HG03354 (cell line): Measurements from ENCODE around the gene GPR143.
"Not testable (repeated sequence)": the region's sequence is repeated elsewhere in the genome, so short reads cannot be mapped to it uniquely, and the experiment has no call there.

ENCODE experiments used
- ATAC-seq: cut with Tn5 transposase; IDR thresholded peaks from one replicate; pipeline ENCODE4 v1.9.1; 2021; ENCODE audit warnings: mild to moderate bottlenecking; ENCODE audit not compliant: unreplicated experiment, poor library complexity, severe bottlenecking

Gene GPR143

DNA sequence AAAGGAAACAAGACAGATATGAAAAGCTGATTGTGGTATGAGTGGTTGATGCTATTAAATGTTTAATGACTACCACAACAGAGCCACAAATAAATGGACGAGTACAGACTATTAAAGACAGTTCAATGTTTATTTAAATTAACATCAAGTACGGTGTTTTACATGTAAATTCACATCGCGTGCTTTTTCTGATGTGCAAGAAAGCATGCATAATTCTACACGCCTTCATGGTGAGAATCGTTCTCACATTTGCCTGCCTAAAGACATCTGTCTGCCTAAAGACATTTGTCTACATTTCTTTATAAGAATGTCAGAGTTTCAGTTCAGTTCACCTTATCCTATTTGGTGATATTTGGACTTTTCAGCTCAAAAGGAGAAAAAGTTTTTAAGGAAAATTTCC lies 7.3 kb upstream of the GPR143 start:
- no peak for ATAC-seq

DNA sequence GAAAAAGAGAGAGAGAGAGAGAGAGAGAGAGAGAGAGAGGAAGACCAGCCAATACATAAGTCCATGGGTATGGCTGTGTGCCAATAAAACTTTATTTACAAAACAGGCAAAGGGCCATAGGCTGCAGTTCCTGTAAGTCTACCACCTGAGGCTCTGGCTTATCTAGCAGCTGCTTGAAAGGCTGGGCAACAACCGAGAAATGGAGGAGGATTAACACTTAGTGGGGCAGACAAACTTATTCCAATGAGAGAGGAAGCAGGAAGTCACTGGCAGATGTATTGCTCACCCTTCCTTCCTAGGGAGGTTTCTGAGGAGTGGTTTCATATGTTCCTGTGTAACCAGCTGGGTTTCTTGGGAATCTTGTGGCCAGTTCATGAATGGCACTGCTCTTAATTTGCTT lies 4.7 kb upstream of the GPR143 start:
- no peak for ATAC-seq

DNA sequence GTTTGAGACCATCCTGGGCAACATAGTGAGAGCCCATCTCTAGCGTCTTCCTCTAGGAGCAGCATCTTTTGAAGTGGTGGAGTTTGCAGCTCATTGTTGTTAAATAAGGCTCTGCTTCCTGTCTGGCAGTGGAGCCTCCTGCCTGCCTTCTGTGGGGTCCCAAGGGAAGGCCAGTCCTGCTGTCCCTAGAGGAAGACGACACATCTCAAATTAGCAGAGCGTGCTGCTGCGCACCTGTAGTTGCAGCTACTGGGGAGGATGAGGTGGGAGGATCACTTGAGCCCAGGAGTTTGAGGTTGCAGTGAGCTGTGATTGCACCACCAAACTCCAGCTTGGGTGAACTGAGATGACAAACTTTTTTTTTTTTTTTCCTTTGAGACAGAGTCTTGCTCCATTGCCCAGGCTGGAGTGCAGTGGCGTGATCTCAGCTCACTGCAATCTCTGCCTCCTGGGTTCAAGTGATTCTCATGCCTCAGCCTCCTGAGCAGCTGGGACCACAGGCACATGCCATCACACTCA lies 2.7 kb upstream of the GPR143 start:
- not testable (repeated sequence) for ATAC-seq

DNA sequence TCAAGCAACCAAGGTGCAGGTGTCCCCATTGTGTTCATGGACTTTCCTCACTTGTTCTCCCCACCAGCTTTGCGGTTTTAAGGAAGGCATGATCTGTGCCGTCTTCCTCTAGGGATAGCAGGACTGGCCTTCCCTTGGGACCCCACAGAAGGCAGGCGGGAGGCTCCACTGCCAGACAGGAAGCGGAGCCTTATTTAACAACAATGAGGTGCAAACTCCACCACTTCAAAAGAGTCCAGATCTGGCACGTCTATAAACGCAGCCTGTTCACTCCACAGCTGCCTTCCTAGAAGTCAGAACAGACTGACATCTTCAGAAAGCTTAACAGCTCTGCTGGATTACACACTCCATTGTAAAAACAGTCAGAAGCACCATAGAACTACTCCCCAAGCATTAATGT lies 1.7 kb upstream of the GPR143 start:
- ATAC-seq: no peak

DNA sequence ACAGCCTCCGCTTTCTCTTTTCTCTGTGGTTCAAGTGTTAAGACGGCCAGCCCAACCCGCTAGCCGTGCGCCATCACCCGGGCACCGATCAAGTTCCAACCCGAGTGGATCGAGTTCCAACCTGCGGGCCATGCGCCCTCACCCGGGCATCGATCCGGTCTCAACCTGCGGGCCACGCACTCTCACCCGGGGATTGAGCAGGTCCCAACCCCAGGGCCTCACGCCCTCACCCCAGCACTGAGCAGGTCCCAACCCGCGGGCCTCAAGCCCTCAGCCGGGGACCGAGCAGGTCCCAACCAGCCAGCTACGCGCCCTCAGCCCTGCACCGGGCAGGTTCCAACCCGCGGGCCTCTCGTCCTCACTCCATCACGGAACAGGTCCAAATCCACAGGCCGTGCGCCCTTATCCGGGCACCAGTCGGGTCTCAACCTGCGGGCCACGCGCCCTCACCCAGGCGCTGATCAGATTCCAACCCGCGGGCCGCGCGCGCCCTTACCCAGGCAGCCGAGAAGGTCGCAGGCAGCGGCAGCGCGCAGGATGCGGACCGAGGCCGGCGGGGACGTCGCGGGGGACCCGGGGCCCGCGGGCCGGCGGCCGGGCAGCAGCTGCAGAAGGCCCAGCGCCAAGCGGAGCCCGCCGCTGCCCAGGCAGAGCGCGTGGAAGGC lies 443 bp downstream of the GPR143 start:
- no peak for ATAC-seq

DNA sequence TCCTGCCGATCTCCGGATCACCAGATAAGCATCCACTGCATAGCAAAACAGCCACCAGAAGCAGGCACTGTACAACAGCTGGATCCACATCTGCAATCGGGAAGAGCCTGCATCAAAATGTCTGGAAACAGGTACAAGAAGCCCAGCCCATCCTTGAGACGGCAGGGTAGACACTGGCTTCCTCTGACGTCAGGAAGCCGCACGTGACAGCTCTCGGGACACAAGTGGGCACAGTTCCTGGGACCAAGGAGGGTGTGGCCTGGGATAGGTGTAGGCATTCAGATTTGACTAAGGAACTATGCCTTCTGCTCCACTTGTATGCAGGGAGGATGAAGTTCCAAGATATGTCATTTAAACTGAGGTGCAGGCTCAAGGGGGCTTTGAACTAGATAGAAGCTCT lies 6.3 kb downstream of the GPR143 start:
- no peak for ATAC-seq

DNA sequence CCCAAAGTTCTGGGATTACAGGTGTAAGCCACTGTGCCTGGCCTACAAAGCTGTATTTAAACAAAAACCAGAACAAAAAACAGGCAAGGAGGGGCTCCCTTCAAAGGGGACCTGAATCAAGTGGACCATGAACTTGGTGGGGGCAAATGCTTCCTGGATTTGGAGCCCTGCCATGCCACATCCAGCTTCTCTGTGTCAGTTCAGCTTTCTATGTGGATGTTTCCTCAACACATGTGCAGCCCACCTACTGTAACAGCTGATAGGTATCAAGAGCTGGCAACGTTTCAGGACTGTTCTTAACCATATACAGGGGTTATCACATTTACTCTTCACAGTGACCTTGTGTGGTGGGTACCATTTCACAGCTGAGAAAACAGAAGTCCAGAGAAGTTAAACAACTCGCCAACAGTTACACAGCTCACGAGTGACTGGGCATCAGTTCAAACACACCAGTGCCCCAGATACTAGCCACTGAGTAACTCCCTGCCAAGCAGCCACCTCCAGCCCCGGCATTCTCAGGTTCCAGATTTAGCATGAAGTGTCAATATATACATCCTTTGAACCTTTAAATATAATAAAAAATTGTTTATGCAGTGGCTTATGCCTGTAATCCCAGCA lies 7.5 kb downstream of the GPR143 start:
- ATAC-seq: no peak

DNA sequence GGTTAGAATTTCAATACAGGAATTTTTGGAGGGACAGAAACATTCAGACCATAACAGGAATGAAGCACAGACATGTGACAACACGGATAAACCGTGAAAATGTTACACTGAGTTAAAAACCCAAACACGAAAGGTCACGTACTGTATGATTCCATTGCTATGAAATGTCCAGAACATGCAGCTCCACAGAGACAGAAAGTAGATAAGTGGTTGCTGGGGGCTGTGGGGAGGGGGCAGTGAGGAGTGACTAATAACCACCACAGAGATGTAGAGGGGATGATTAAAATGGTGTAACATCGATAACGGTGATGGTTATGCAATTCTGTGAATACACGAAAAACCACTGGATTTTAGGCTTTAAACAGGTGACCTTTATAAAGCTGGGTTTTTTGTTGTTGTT lies 8.3 kb downstream of the GPR143 start:
- no peak for ATAC-seq

DNA sequence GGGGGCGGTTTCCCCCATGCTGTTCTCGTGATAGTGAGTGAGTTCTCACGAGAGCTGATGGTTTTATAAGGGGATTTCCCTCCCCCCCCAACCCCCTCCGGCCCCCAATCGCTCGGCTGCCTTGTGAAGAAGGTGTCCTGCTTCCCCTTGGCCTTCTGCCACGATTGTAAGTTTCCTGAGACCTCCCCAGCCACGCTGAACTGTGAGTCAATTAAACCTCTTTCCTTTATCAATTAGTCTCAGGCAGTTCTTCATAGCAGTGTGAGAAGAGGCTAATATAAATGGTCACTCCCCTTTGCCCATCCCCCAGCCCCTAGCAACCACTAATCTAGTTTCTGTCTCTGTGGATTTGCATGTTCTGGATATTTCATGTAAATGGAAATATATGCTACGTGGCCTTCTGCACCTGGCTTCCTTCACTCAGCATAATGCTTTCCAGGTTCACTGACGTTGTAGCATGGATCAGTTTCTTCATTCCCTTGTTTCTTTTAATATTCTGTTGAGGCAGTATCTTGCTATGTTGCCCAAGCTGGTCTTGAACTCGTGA lies 16.4 kb downstream of the GPR143 start:
- no peak for ATAC-seq

DNA sequence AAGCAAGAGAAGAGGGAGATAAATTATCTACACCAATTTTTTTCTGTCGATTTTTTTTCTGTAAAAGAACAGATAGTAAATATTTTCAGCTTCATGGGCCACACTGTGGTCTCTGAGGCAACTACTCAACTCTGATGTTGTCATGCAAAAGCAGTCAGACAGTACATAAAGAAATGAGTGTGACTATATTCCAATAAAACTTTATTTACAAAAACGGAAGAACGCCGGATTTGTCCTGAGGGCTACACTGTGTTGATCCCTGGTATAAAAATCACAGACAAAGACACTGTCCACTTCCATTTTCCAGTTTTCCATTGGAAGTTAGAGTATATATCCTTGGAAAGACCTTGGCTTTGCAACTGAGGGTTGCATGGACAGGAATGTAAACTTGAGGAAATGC lies 18.0 kb downstream of the GPR143 start:
- ATAC-seq: no peak

DNA sequence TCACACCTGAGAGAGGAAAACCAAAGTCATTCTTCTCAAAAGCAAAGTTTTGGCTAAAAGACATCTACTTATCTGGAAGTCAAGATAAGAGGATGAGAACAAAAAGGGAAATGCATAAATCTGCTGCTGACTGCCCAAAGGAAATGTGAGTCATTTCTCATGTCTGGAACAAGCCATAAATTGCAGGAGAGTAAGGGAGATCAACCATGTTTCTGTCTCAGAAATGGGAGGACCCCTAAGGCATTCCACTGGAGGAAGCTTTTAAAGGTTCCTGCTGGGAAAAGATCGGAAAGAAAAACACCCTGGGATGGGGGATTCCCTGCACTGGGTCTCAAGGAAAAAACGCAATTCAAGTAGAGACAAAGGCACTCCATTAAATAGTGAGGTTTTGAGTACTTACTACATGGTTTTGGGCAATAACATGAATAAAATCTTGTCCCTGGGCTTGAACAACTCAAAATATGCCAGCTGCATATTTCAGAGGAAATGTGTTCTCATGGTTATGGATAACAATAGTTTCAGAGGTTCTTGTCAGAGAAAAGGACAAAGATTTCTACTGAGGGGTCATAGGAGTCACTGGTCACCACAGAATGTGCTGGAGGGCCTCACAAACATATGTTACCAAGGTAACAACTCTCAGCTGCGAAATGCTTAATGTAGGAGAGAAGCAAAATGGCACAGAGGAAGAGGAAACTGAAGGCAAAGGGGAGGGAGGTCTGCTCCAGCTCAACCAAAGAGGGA lies 19.3 kb downstream of the GPR143 start:
- ATAC-seq: no peak

DNA sequence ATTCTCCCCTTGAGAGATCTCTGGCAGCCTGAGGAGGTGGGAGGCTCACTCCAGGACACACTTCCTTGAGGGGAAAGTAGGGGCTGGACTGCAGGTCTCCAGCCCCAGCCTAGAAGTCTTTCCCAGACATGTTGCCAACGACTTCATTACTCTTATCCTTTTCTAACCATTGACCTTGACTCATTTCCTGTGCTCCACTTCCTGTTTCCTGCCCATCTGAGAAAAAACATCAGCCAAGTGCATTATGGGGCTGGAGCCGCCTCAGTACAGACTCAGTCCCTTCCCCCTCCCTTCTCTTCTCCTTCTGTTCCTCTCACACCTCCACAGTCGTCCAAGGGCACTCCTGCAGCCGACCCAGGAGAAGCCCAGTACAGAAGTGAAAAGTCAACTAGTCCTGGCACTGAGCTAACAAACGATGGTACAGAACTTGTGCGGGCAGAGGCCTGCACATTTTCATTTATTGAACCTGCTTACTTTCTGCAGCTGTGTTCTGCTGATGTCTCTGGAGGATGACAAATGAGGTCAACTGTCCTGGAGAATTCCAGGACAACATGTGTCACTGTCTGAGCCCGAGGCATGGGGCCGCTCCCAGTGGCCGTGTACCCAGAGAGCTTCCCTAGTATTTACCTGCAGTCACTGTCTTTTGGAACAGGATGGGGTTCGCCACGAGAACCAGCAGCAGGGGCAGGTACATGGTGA lies 20.1 kb downstream of the GPR143 start:
- ATAC-seq: no peak

DNA sequence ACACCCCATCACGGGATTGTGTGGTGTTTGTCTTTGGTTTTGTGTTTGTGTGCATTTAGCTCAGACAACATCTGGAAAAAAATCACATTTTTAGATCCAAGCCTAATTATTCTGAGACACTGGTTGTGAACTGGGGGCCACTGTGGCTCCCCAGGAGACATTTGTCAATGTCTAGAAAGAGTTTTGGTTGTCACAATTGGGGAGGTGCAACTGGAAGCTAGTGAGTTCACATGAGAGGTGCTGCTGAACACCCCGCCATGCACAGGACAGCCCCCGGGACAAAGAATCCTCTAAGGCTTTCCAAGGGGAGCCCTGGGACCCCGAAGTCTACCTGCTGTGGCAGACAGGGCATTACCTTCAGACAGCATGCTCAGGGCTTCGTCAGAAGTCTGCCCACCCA lies 26.5 kb downstream of the GPR143 start:
- no peak for ATAC-seq

DNA sequence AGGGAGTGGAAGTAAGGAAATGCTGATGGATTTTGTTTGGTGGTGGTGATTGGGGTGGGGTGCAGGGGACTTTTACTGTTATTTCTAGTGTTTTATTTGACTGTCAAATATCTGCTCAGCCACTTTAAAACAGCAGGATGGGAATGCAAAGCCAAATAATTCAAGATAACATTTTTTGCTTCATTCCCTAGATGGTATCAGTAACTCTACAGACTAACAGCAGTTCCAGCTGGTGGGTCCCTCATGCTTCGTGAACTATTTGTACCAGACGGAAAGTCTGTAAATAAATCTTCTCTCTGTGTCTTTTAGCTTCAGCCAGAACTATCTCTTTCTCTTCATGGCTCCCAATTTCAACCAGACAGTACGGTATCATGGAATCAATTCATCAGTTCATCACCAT lies 27.5 kb downstream of the GPR143 start:
- no peak for ATAC-seq

DNA sequence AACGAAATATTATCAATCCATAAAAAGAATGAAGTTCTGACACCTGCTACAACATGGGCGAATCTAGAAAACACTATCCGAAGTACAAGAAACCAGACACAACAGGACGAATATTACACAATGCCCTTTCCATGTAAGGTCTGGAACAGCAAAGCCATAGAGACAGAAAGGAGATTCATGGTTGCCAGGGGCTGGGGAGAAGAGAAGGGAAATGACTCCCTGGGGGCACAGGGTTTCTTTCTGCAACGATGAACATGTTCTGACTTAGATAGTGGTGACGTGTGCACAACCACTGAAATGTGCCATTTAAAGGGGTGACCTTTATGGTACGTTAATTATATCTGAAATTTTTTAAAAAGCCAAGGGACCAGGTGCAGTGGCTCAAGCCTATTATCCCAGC lies 28.3 kb downstream of the GPR143 start:
- no peak for ATAC-seq

DNA sequence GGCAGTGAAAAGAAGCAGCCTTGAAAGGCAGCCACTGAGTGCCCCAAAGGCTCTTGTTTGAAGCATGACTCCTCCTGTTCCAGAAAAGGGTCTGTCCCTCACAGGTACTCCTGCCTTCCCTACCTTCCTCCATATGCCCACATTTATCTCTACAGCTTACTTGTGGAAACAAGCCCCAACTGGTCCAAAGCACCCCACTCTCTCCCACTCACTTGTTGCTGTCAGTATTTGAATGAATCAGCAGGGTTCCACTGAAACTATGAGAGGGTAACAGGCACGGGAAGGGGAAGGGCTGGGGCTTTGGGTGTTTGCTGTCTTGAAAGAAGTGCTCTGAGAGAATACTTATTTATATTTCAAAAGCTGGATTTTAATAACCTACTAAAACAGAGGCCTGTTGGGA lies 34.9 kb downstream of the GPR143 start:
- ATAC-seq: no peak

DNA sequence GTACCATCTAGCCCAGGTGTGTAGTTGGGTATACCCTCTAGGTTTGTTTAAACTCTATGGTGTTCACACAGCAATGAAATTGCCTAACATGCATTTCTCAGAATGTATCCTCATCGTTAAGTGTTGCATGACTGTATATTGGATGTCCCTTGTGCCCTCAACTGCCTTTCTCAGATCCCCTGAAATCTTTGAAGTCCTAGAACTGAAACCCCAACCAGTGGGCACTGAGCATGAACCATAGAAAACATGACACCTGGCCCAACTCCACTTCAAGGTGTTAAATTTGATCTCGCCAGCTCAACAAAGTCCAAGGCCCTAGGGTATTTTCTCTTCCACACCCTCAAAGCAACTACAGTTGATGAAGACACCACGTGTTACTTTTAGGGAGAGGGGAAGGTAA lies 35.6 kb downstream of the GPR143 start:
- no peak for ATAC-seq

DNA sequence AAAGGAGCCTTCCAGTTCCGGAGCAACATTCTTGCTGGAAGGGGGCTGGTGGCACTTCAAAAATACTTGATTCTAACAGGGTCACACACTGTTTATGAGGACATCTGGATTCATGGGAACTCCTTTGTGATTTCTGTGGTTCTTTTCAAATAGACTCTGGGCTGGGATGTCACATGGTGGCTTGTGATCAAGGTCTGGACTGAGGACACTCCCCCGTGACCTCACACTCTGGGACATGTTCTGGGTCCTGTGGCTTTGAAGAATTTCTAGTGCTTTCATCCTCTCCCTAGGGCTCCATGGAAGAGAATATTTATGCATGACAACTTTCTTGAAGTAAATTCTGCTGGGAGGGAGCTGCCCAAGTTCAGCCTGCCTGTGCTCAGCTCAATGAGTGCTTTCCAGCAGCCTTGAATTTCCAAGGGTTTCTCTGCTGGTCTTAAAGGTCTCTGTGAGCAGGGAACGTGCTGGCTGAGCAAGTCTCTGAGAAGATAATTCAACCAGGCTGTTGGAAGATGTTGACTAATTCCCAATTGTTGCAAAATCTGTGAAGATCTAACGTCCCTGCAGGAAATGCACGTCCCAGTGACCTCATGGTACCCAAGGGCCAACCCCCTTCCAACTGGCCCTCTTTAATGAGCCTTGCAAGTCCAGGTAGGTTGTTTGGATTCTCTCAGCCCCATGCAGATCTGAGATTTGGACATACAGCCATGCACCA lies 36.3 kb downstream of the GPR143 start:
- ATAC-seq: no peak

DNA sequence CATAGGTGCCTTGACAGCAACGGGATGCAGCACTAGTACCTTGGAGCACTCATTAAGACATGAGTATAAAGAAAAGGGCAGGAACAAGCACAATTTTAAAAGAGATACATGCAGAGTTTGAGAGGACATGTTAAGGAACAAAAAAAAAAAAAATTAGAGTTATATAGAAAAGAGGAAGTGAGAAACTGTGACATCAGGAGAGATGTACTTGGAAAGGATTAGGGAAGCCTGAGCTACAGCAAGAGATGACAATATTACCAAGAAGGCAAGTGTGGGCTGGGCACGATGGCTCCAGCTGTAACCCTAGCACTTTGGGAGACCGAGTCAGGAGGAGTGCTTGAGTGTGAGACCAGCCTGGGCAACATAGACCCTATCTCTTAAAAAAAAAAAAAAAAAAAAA lies 37.4 kb downstream of the GPR143 start:
- ATAC-seq: no peak

DNA sequence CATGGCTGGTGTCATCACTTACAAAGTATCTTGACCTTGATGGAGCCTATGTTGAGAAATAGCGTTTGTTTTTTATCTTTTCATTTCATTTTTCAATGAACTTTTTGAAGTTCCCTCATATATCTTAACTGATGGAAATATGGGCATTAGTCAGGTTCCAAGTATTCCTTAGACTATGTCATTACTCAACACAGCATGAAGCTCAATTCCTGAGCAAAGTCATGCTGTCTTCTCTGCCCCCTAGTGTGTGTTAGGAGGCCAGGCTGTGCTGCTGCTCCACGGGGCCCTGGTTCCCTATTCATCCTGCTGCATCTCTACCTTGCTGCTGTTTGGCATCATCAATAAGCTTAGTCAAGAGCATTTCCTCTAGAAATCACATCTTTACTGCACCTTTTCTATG lies 40.9 kb downstream of the GPR143 start:
- no peak for ATAC-seq
